Body of pancreas (tissue), 4 donors: ENCODE measurements around the gene ITGB1BP2. TPM values are rescaled to one million over a fixed set of nuclear protein-coding genes. Genes with fewer than 3 reads are reported as not detected.
"Not testable (repeated sequence)": the region's sequence is repeated elsewhere in the genome, so short reads cannot be mapped to it uniquely, and the experiment has no call there.

Experiments used
- ATAC-seq: fragments of 150-250 bp; one replicate; pipeline ENCODE4 v1.9.1; 2016
- DNase-seq, 4 donors: peaks; one replicate each; pipeline ENCODE4 v3.0.0-alpha.2; 2019
- H3K27ac ChIP-seq, 4 donors: fragments of 200-600 bp; sonication (generic); 1 replicate in 3 of 4; 2 replicates in 1 of 4; pipeline versions ENCODE4 v1.5.1 to v1.6.1; 2016 to 2019; ENCODE audit warnings: mild to moderate bottlenecking in 1 of 4, mixed read lengths in 1 of 4, moderate library complexity in 1 of 4
- H3K27me3 ChIP-seq, 2 donors: fragments of 200-600 bp; sonication (generic); one replicate each; pipeline ENCODE4 v1.6.0; 2016; ENCODE audit warnings: mild to moderate bottlenecking in 1 of 2
- H3K36me3 ChIP-seq, 2 donors: fragments of 200-600 bp; sonication (generic); replicated peaks in 1 of 2; 2 replicates each; pipeline ENCODE4 v1.5.1; 2016; ENCODE audit warnings: low read depth in 2 of 2; ENCODE audit not compliant: insufficient read depth in 1 of 2
- H3K4me1 ChIP-seq: fragments of 200-600 bp; sonication (generic); one replicate; pipeline ENCODE4 v1.6.0; 2016
- H3K4me3 ChIP-seq, 2 donors: fragments of 200-600 bp; sonication (generic); 1 replicate in 1 of 2; 2 replicates in 1 of 2; pipeline ENCODE4 v1.5.1; 2016 to 2019
- H3K9me3 ChIP-seq, 3 donors: fragments of 200-600 bp; sonication (generic); 1 replicate in 2 of 3; 2 replicates in 1 of 3; pipeline ENCODE4 v1.5.1; 2016
- CTCF ChIP-seq, 7 experiments: fragments of 450-650 bp in 4 of 7; fragments of 200-600 bp in 3 of 7; sonication (generic) in 3 of 7; IDR thresholded peaks; one replicate each; pipeline ENCODE4 v1.5.1; 2016 to 2019; ENCODE audit warnings: antibody characterized with exemption in 7 of 7
- POLR2A ChIP-seq, 3 donors: fragments of 450-650 bp; IDR thresholded peaks; one replicate each; pipeline ENCODE4 v1.6.1; 2016; ENCODE audit warnings: antibody characterized with exemption in 3 of 3, mild to moderate bottlenecking in 2 of 3
- WGBS, 2 donors: methylation state at CpG; one replicate each; pipeline ENCODE4 v1.1.5; 2017; 5-methylcytosine and 5-hydroxymethylcytosine counted together
- intact Hi-C: fragments of 100-400 bp; cut with DNase I; formaldehyde crosslinking; loops from one replicate; pipeline ENCODE4 v1.15.1; 2023
- total RNA-seq, 2 donors: library from RNA; depleted of rRNA; stranded (reverse); fragments of >200 nt; gene quantifications; one replicate each; pipeline ENCODE4 v1.1.0, GENCODE V29; 2016

The ITGB1BP2 gene
- total RNA-seq, 2 donors from 2014 or later, result 6.9 TPM; not detected in 1

GRCh38 chrX:71302461-71303213, 1.1 kb downstream of the ITGB1BP2 start:
- TF ChIP-seq POLR2A (IDR thresholded peaks at IDR 0.05) (no peak), CTCF (IDR thresholded peaks at IDR 0.05) (no peak)
- Histone ChIP-seq H3K27me3 (no peaks in the 10 kb centered on the region), H3K4me1 (no peaks in the 10 kb centered on the region), H3K4me3 (no peak overlapping the region), H3K27ac (no peak overlapping the region), H3K36me3 (peaks cover 0 to 3% of the 10 kb centered on the region in 2 donors), H3K9me3 (no peaks in the 10 kb centered on the region)
- ATAC-seq (no peak), DNase-seq (no peak)
- 85 to 88% methylated on average over 4 to 5 of the region's 5 CpGs for WGBS, 2 donors
- intact Hi-C loops, result no loop called here

GRCh38 chrX:71304561-71304960, 3.0 kb downstream of the ITGB1BP2 start:
- Histone ChIP-seq H3K27me3 (no peaks in the 10 kb centered on the region), H3K4me1 (no peaks in the 10 kb centered on the region), H3K4me3 (no peak overlapping the region), H3K27ac (no peak overlapping the region), H3K9me3 (no peaks in the 10 kb centered on the region), H3K36me3 (peaks cover 0 to 2% of the 10 kb centered on the region in 2 donors)
- ATAC-seq (no peak), DNase-seq (no peak)
- no peak for TF ChIP-seq POLR2A (IDR thresholded peaks at IDR 0.05)
- no peak for TF ChIP-seq CTCF (IDR thresholded peaks at IDR 0.05)
- WGBS, 2 donors, result 93 to 100% methylated on average over 2 of the region's 2 CpGs
- intact Hi-C loops, result no loop called here

- WGBS, 2 donors, result 93 to 96% methylated on average over 7 of the region's 7 CpGs
- Histone ChIP-seq H3K9me3 (no peaks in the 10 kb centered on the region), H3K27me3 (no peaks in the 10 kb centered on the region), H3K36me3 (no peaks in the 10 kb centered on the region), H3K4me1 (no peaks in the 10 kb centered on the region), H3K27ac (no peak overlapping the region), H3K4me3 (no peak overlapping the region)
- ATAC-seq, result no peak
- intact Hi-C loops, result no loop called here
- TF ChIP-seq POLR2A (IDR thresholded peaks at IDR 0.05), result no peak
- TF ChIP-seq CTCF (IDR thresholded peaks at IDR 0.05), result no peak
- DNase-seq, result no peak
Observed at GRCh38 chrX:71315917-71316316, 14.4 kb downstream of the ITGB1BP2 start.

- ATAC-seq, DNase-seq, H3K36me3 ChIP-seq, H3K4me3 ChIP-seq, intact Hi-C loops, H3K4me1 ChIP-seq, H3K9me3 ChIP-seq, H3K27me3 ChIP-seq, H3K27ac ChIP-seq: not testable (repeated sequence)
- 60% methylated on average over 1 of the region's 1 CpG; no CpG with 5 or more reads in 1 of the 2 donors for WGBS, 2 donors
Observed at GRCh38 chrX:71316959-71317358, 15.4 kb downstream of the ITGB1BP2 start.

GRCh38 chrX:71320126-71320525, 18.6 kb downstream of the ITGB1BP2 start:
- H3K4me1 ChIP-seq, result no peaks in the 10 kb centered on the region
- intact Hi-C loops, result no loop called here
- 100% methylated on average over 1 of the region's 1 CpG for WGBS, 2 donors
- no peak for DNase-seq
- no peak overlapping the region for H3K27ac ChIP-seq
- H3K4me3 ChIP-seq, result no peak overlapping the region
- ATAC-seq, result no peak
- H3K36me3 ChIP-seq, result no peaks in the 10 kb centered on the region
- H3K27me3 ChIP-seq, result no peaks in the 10 kb centered on the region
- no peak for TF ChIP-seq CTCF (IDR thresholded peaks at IDR 0.05)
- no peak for TF ChIP-seq POLR2A (IDR thresholded peaks at IDR 0.05)
- no peaks in the 10 kb centered on the region for H3K9me3 ChIP-seq
